OCI-LY1 (cell line): Measurements from ENCODE around the gene LZTR1.

Experiments
- H2AFZ ChIP-seq: fragments of 200-600 bp; sonication (generic), shearing (Covaris generic); 2 replicates; pipeline ENCODE4 v1.6.0; 2014; ENCODE audit warnings: antibody characterized with exemption, mild to moderate bottlenecking, low read length
- H3F3A ChIP-seq: fragments of 200-600 bp; sonication (generic), shearing (Covaris generic); 2 replicates; pipeline ENCODE4 v1.6.0; 2014; ENCODE audit warnings: mild to moderate bottlenecking, antibody characterized with exemption, low read length, moderate library complexity; ENCODE audit not compliant: insufficient read depth
- H3K27ac ChIP-seq: fragments of 200-600 bp; sonication (generic); 2 replicates; pipeline ENCODE4 v1.5.1; 2014; ENCODE audit warnings: low read length, mixed run types, mild to moderate bottlenecking, low read depth; ENCODE audit not compliant: poor library complexity, severe bottlenecking
- H3K27me3 ChIP-seq: fragments of 200-600 bp; sonication (generic); 2 replicates; pipeline ENCODE4 v1.6.0; 2014; ENCODE audit warnings: antibody characterized with exemption, mild to moderate bottlenecking, low read length, moderate library complexity; ENCODE audit not compliant: insufficient read depth
- H3K36me3 ChIP-seq: fragments of 200-600 bp; sonication (generic); 2 replicates; pipeline ENCODE4 v1.6.1; 2014; ENCODE audit warnings: mild to moderate bottlenecking, antibody characterized with exemption, low read length, moderate library complexity, mixed read lengths; ENCODE audit not compliant: insufficient read depth
- H3K4me1 ChIP-seq: fragments of 200-600 bp; sonication (generic); 2 replicates; pipeline ENCODE4 v1.5.1; 2014; ENCODE audit warnings: mild to moderate bottlenecking, low read length, moderate library complexity; ENCODE audit not compliant: insufficient read depth, severe bottlenecking
- H3K4me2 ChIP-seq: fragments of 200-600 bp; sonication (generic), shearing (Covaris generic); 2 replicates; pipeline ENCODE4 v1.6.1; 2014; ENCODE audit warnings: low read length
- H3K4me3 ChIP-seq: fragments of 200-600 bp; sonication (generic); 2 replicates; pipeline ENCODE4 v1.5.1; 2014; ENCODE audit warnings: low read length, low read depth, mild to moderate bottlenecking, mixed read lengths; ENCODE audit not compliant: poor library complexity, severe bottlenecking
- H3K79me2 ChIP-seq: fragments of 200-600 bp; shearing (Covaris generic); 2 replicates; pipeline ENCODE4 v1.6.1; 2016; ENCODE audit warnings: mixed run types, low read length, mixed read lengths; ENCODE audit not compliant: insufficient read depth
- H3K9ac ChIP-seq: fragments of 200-600 bp; sonication (generic), shearing (Covaris generic); 2 replicates; pipeline ENCODE4 v1.6.1; 2014; ENCODE audit warnings: mild to moderate bottlenecking, low read length, mixed read lengths
- H3K9me2 ChIP-seq: fragments of 200-600 bp; sonication (generic), shearing (Covaris generic); 2 replicates; pipeline ENCODE4 v1.6.1; 2014; ENCODE audit warnings: low read depth, mild to moderate bottlenecking, low read length, mixed read lengths
- H3K9me3 ChIP-seq: fragments of 200-600 bp; shearing (Covaris generic); 2 replicates; pipeline ENCODE4 v1.6.1; 2014; ENCODE audit warnings: low read length, mixed read lengths
- H4K20me1 ChIP-seq: fragments of 200-600 bp; sonication (generic), shearing (Covaris generic); 2 replicates; pipeline ENCODE4 v1.6.0; 2016; ENCODE audit warnings: mild to moderate bottlenecking, low read length; ENCODE audit not compliant: insufficient read depth
- CTCF ChIP-seq: fragments of 200-600 bp; sonication (generic), shearing (Covaris generic); IDR thresholded peaks from 2 replicates; pipeline ENCODE4 v1.5.1; 2017; ENCODE audit warnings: mild to moderate bottlenecking, antibody characterized with exemption, low read length, moderate library complexity, mixed read lengths
- EZH2 ChIP-seq: fragments of 200-600 bp; sonication (generic), shearing (Covaris generic); IDR thresholded peaks from 2 replicates; pipeline ENCODE4 v1.8.0; 2017; ENCODE audit warnings: borderline replicate concordance, mixed run types, mild to moderate bottlenecking, antibody characterized with exemption, low read length, moderate library complexity, mixed read lengths

LZTR1 gene

GRCh38 chr22:21030621-21031544, 48.8 kb downstream of the LZTR1 start:
- Histone ChIP-seq H4K20me1 (no peaks in the 10 kb centered on the region), H3K4me1 (no peaks in the 10 kb centered on the region), H3K9ac (no peak overlapping the region), H3K27me3 (0 out of 2 replicates have a peak, but pooled peaks cover 6% of the 10 kb centered on the region), H3K4me3 (no peak overlapping the region), H3K9me3 (no peaks in the 10 kb centered on the region), H2AFZ (no peak overlapping the region), H3K9me2 (no peaks in the 10 kb centered on the region), H3K4me2 (no peak overlapping the region), H3K36me3 (no peaks in the 10 kb centered on the region), H3K79me2 (no peaks in the 10 kb centered on the region), H3F3A (no peaks in the 10 kb centered on the region), H3K27ac (no peak overlapping the region)
- TF ChIP-seq CTCF: no peak

GRCh38 chr22:21031545-21032036, 49.5 kb downstream of the LZTR1 start:
- Histone ChIP-seq H3K9me3 (no peaks in the 10 kb centered on the region), H2AFZ (no peak overlapping the region), H3K27me3 (0 out of 2 replicates have a peak, but pooled peaks cover 6% of the 10 kb centered on the region), H3K9ac (no peak overlapping the region), H3K27ac (no peak overlapping the region), H3K4me2 (no peak overlapping the region), H3K4me1 (no peaks in the 10 kb centered on the region), H3K79me2 (no peaks in the 10 kb centered on the region), H3K4me3 (no peak overlapping the region), H3F3A (no peaks in the 10 kb centered on the region), H3K9me2 (no peaks in the 10 kb centered on the region), H4K20me1 (no peaks in the 10 kb centered on the region), H3K36me3 (no peaks in the 10 kb centered on the region)
- no peak for TF ChIP-seq CTCF

GRCh38 chr22:21032037-21032867, 50.2 kb downstream of the LZTR1 start, which contains the start of gene SLC7A4:
Gene SLC7A4 (minus strand): TSS chr22:21032561. CDS start chr22:21031812, 749 bp downstream.
- 0 out of 2 replicates have a peak, but pooled peaks cover 6% of the 10 kb centered on the region for H3K27me3 ChIP-seq
- H3K79me2 ChIP-seq: no peaks in the 10 kb centered on the region
- H2AFZ ChIP-seq: no peak within 1 kb of the TSS
- H3K4me2 ChIP-seq: no peak within 1 kb of the TSS
- no peaks in the 10 kb centered on the region for H3K36me3 ChIP-seq
- no peaks in the 10 kb centered on the region for H3K4me1 ChIP-seq
- H3K9me3 ChIP-seq: no peaks in the 10 kb centered on the region
- no peaks in the 10 kb centered on the region for H3K9me2 ChIP-seq
- no peak within 1 kb of the TSS for H3K4me3 ChIP-seq
- H3K27ac ChIP-seq: no peak within 1 kb of the TSS
- TF ChIP-seq CTCF (no peak), EZH2 (no peak)
- no peak within 1 kb of the TSS for H3K9ac ChIP-seq
- no peaks in the 10 kb centered on the region for H3F3A ChIP-seq
- H4K20me1 ChIP-seq: no peaks in the 10 kb centered on the region
